T47D (cell line): Measurements from ENCODE around the gene UTY.

Experiments
- DNase-seq, 2 experiments: peaks; one replicate each; pipeline versions ENCODE4 v3.0.0 to v3.0.0-alpha.2; 2011 to 2012; ENCODE audit warnings: low read depth in 1 of 2, low spot score in 1 of 2
- JUND ChIP-seq: IDR thresholded peaks from 2 replicates; pipeline ENCODE4 v1.6.1; 2012; ENCODE audit warnings: low read depth
- in situ Hi-C: cut with HindIII; loops from 2 replicates; pipeline ENCODE4 v1.10.0; 2016; ENCODE audit warnings: low sequenced_read_pairs, low pct_unique_long_range_greater_than_20kb

UTY gene

DNA sequence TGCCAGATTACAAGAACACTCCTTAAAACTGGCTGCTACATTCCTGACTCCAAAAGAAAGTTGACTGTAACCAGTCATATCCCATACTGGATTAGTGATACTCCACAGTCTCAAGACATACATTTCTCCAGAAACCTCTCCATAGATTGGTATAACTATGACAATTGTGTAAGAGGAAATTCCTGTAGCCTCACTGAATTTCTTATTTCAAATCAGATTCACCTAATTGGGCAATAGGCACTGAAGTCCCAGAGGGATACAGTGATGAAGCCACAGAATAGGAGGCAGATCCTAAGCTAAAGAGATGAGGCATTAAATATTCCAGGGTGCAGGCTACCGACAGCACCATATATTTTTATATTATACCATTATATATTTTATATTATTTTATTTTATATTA, 39.0 kb downstream of the UTY start:
- in situ Hi-C loops: no loop called here

GRCh38 chrY:13435968-13436937, 43.6 kb downstream of the UTY start:
- TF ChIP-seq JUND: no peak
- DNase-seq: no peak
- in situ Hi-C loops: no loop called here

More for the DNA sequence above, 39.0 kb downstream of the UTY start:
- no peak for DNase-seq
- TF ChIP-seq JUND: no peak

DNA sequence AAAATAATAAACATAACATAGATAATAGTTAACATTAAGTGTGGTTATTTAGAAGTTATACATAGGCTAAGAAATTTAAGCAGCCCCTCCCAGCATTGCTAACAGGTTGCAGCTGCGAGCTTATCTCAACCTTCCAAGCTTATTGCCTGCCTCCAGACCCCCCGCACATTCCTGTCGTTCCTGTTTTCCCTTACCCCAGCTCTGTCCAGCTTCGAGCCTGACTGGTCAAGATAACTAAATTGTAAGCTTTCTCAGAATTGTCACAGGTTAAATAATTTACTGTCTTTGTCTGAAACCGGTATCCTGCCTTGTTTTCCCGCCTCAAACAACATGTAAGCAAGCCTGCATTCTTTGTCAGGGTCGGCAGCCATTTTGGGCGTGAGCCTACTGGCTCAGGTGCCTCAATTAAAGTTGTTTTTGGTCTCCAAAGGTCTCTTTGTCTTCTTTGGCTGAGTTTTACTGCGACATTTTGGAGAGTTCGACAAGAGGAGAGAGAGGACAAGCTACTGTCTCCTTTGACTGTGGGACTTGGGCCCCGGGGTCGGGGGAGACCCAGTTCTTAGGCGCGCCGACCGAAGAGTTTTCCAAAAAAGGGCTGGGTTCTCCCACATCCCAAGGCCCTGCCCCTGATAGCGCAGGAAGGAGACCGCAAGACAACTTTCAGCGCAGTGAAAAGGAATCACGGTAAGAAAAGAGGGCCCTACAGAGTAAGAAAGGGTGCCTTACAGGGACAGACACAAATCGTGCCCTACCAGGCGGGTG, 44.4 kb downstream of the UTY start:
- no peak for TF ChIP-seq JUND
- in situ Hi-C loops: no loop called here
- no peak for DNase-seq

GRCh38 chrY:13432293-13433025, 47.4 kb downstream of the UTY start:
- in situ Hi-C loops: no loop called here
- no peak for DNase-seq
- TF ChIP-seq JUND: no peak

DNA sequence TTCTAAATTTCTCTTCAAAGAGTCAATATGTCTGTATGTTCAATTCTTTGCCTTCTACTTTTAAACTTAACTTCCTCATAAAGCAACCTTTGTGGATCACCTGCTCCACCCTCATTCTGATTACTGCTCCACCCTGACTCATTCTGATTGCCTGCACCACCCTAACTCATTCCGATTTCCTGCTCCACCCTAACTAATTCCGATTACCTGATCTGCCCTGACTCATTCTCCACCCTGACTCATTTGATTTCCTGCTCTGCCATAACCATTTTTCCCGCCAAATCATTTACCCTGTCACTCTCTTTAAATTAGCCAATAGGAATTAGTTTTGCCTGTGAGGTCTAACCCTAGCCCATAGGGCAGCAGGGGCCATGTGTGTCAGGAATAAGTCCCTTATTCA, 50.3 kb downstream of the UTY start:
- in situ Hi-C loops: no loop called here
- DNase-seq: no peak
- no peak for TF ChIP-seq JUND

GRCh38 chrY:13423281-13423732, 56.5 kb downstream of the UTY start:
- no peak for TF ChIP-seq JUND
- DNase-seq: no peak
- in situ Hi-C loops: no loop called here

GRCh38 chrY:13416869-13417661, 62.8 kb downstream of the UTY start:
- DNase-seq: no peak
- TF ChIP-seq JUND: no peak
- in situ Hi-C loops: no loop called here

GRCh38 chrY:13415556-13415955, 64.3 kb downstream of the UTY start:
- in situ Hi-C loops: no loop called here
- TF ChIP-seq JUND: no peak
- no peak for DNase-seq

GRCh38 chrY:13398876-13399275, 81.0 kb downstream of the UTY start:
- DNase-seq: no peak
- in situ Hi-C loops: no loop called here
- TF ChIP-seq JUND: no peak

DNA sequence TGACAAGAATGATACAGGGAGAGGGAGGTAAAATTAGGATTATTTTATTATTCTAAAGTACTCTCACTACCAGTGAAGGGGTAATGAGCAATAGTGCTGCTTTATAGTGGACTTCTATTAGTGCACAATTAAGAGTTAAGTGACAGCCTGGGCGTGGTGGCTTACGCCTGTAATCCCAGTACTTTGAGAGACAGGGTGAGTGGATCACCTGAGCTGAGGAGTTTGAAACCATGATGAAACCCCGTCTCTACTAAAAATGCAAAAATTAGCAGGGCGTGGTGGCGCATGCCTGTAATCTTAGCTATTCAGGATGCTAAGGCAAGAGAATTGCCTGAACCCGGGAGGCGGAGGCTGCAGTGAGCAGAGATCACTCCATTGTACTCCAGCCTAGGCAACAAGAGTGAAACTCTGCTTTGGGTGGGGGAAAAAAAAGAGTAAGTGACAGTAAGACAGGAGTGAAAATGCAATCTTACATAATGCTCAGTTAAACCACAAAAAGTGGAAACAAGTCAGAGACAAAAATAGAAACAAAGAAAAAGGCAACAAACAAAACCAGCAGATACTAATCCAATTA, 98.6 kb downstream of the UTY start:
- in situ Hi-C loops: no loop called here
- TF ChIP-seq JUND: no peak
- DNase-seq: no peak
